ENCODE results near the gene TEX19. TPM values are rescaled to one million over a fixed set of nuclear protein-coding genes. Genes with fewer than 3 reads are reported as not detected.

Gene TEX19
- total RNA-seq, 1 experiment from 2014 or later = 0.21 TPM

DNA sequence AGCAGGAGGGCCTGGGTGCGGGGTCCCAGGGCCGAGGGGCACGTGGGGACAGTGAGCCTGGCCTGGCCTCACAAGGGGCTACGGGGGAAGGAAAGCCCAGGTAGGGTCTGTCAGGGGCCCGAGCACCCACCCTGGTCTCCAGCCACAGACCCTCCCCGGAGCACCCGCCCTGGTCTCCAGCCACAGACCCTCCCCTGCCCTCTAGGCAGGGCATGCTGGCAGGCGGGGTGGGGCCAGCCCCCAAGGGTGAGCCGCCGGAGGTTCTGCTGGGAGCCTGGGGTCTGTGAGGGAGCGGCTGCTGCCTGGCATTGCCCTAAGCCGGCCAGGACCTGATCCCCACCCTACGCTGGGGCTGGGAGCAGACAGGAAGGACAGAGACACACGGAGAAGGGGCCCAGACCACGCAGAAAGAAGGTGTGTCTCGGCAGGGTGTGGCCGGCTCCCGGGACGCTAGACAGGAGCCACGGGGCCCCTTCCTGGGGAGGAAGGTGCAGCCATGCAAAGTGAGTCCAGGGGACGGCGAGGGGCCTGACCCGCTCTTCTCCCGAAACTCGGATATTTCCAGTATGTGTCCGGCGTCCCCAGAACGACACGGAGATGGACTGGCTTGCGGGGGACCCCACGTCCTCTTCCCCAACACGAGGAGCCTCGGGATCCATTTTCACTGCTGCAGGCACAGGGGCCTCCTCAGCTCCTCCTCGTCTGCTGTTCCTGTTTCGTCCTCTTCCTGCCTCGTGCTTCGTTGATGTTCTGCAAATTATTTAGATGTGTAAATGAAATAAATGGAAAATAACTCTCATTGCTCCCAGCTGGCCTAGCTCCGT, 28.0 kb downstream of the TEX19 start:
- H3K27me3 ChIP-seq (ENCODE audit: control insufficient read depth, insufficient read depth, low read length) = no peaks in the 10 kb centered on the region
- H3K36me3 ChIP-seq (ENCODE audit: control insufficient read depth, insufficient read depth, low read length) = no peaks in the 10 kb centered on the region
- in situ Hi-C loops (cut with HindIII; ENCODE audit: low pct_unique_long_range_greater_than_20kb, low sequenced_read_pairs) = no loop called here
- intact Hi-C loops (cut with micrococcal nuclease; ENCODE audit: unreplicated experiment) = no loop called here
- POLR2A ChIA-PET = no interaction called here
- DNase-seq (ENCODE audit: low read depth, low spot score) (no peak), ATAC-seq (no peak)
- H3K4me1 ChIP-seq (ENCODE audit: control insufficient read depth, insufficient read depth, low read length) = peaks cover 44% of the 10 kb centered on the region
- TF ChIP-seq TCF7L2 (IDR thresholded peaks at IDR 0.05; ENCODE audit: low read depth, low read length) = no peak
- TF ChIP-seq, protein P1, sequence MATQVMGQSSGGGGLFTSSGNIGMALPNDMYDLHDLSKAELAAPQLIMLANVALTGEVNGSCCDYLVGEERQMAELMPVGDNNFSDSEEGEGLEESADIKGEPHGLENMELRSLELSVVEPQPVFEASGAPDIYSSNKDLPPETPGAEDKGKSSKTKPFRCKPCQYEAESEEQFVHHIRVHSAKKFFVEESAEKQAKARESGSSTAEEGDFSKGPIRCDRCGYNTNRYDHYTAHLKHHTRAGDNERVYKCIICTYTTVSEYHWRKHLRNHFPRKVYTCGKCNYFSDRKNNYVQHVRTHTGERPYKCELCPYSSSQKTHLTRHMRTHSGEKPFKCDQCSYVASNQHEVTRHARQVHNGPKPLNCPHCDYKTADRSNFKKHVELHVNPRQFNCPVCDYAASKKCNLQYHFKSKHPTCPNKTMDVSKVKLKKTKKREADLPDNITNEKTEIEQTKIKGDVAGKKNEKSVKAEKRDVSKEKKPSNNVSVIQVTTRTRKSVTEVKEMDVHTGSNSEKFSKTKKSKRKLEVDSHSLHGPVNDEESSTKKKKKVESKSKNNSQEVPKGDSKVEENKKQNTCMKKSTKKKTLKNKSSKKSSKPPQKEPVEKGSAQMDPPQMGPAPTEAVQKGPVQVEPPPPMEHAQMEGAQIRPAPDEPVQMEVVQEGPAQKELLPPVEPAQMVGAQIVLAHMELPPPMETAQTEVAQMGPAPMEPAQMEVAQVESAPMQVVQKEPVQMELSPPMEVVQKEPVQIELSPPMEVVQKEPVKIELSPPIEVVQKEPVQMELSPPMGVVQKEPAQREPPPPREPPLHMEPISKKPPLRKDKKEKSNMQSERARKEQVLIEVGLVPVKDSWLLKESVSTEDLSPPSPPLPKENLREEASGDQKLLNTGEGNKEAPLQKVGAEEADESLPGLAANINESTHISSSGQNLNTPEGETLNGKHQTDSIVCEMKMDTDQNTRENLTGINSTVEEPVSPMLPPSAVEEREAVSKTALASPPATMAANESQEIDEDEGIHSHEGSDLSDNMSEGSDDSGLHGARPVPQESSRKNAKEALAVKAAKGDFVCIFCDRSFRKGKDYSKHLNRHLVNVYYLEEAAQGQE (IDR thresholded peaks at IDR 0.05; ENCODE audit: insufficient read depth in 1 of 2, low read depth in 2 of 2, low read length in 1 of 2) = no peak
- no peak for TF ChIP-seq SIN3A (IDR thresholded peaks at IDR 0.05; ENCODE audit: borderline replicate concordance, insufficient read depth, low read depth, low read length)
- TF ChIP-seq POLR2AphosphoS5 (IDR thresholded peaks at IDR 0.05; ENCODE audit: low read depth, low read length) = no peak
- TF ChIP-seq, protein P2, sequence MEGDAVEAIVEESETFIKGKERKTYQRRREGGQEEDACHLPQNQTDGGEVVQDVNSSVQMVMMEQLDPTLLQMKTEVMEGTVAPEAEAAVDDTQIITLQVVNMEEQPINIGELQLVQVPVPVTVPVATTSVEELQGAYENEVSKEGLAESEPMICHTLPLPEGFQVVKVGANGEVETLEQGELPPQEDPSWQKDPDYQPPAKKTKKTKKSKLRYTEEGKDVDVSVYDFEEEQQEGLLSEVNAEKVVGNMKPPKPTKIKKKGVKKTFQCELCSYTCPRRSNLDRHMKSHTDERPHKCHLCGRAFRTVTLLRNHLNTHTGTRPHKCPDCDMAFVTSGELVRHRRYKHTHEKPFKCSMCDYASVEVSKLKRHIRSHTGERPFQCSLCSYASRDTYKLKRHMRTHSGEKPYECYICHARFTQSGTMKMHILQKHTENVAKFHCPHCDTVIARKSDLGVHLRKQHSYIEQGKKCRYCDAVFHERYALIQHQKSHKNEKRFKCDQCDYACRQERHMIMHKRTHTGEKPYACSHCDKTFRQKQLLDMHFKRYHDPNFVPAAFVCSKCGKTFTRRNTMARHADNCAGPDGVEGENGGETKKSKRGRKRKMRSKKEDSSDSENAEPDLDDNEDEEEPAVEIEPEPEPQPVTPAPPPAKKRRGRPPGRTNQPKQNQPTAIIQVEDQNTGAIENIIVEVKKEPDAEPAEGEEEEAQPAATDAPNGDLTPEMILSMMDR (IDR thresholded peaks at IDR 0.05) = no peak
- no peaks in the 10 kb centered on the region for H3K9me3 ChIP-seq (ENCODE audit: control insufficient read depth, insufficient read depth, low read depth, low read length)
- H3K27ac ChIP-seq (ENCODE audit: low read length) = peak overlapping the region; percentile 84; the same call in 1 of the 2 replicates
- CTCF ChIA-PET = no interaction called here
- no TSS peak for BruUV-seq (replicated peaks)
- H3K4me3 ChIP-seq (ENCODE audit: low read depth in 2 of 2, low read length in 2 of 2) = no peak overlapping the region

DNA sequence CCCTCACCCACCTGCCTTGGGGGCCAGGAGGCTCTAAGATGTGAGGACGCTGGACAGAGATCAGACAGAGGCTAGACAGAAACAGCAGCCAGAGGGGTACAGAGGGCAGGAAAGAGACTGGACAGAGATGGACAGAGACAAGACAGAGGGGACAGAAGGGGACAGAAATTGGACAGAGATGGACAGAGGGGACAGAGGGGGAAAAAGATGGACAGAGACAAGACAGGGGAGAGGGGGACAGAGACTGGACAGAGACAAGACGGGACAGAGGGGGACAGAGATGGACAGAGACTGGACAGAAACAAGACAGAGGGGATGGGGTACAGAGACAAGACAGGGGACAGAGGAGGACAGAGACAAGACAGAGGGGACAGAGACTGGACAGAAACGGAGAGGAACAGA, 28.7 kb downstream of the TEX19 start:
- CTCF ChIA-PET = no interaction called here
- no peak for TF ChIP-seq TCF7L2 (IDR thresholded peaks at IDR 0.05; ENCODE audit: low read depth, low read length)
- TF ChIP-seq, protein P1 (IDR thresholded peaks at IDR 0.05; ENCODE audit: insufficient read depth in 1 of 2, low read depth in 2 of 2, low read length in 1 of 2) = peak in 1 of 2 experiments; percentile 43; a peak in 1 of 4 replicates
- H3K4me3 ChIP-seq (ENCODE audit: low read depth in 2 of 2, low read length in 2 of 2) = no peak overlapping the region
- intact Hi-C loops (cut with micrococcal nuclease; ENCODE audit: unreplicated experiment) (no loop called here), in situ Hi-C loops (cut with HindIII; ENCODE audit: low pct_unique_long_range_greater_than_20kb, low sequenced_read_pairs) (no loop called here)
- H3K27me3 ChIP-seq (ENCODE audit: control insufficient read depth, insufficient read depth, low read length) = no peaks in the 10 kb centered on the region
- H3K4me1 ChIP-seq (ENCODE audit: control insufficient read depth, insufficient read depth, low read length) = peaks cover 44% of the 10 kb centered on the region
- BruUV-seq (replicated peaks) = no TSS peak
- H3K36me3 ChIP-seq (ENCODE audit: control insufficient read depth, insufficient read depth, low read length) = no peaks in the 10 kb centered on the region
- no peaks in the 10 kb centered on the region for H3K9me3 ChIP-seq (ENCODE audit: control insufficient read depth, insufficient read depth, low read depth, low read length)
- no peak for DNase-seq (ENCODE audit: low read depth, low spot score)
- peak overlapping the region; percentile 11; the same call in 1 of the 2 replicates for H3K27ac ChIP-seq (ENCODE audit: low read length)
- POLR2A ChIA-PET = no interaction called here
- no peak for ATAC-seq
